Measurements from ENCODE around the gene IQSEC1.

The IQSEC1 gene

GRCh38 chr3:13114811-13115575 lies 41.8 kb upstream of the IQSEC1 start:
- H3K9me3 ChIP-seq (ENCODE audit: control insufficient read depth in 2 of 2, low read length in 2 of 2): no peaks in the 10 kb centered on the region
- peaks cover 4 to 8% of the 10 kb centered on the region in 2 donors for H3K27me3 ChIP-seq (ENCODE audit: control insufficient read depth in 1 of 2, insufficient read depth in 2 of 2, low read length in 2 of 2)
- H3K4me1 ChIP-seq (ENCODE audit: control insufficient read depth, insufficient read depth, low read length): no peaks in the 10 kb centered on the region
- no peaks in the 10 kb centered on the region for H3K36me3 ChIP-seq (ENCODE audit: control insufficient read depth in 2 of 2, insufficient read depth in 2 of 2, low read length in 2 of 2)
- no peak overlapping the region for H3K4me3 ChIP-seq (ENCODE audit: low read length in 2 of 2)
- H3K9ac ChIP-seq (ENCODE audit: low read length in 2 of 2): no peak overlapping the region
- H3K27ac ChIP-seq (ENCODE audit: low read length): no peak overlapping the region

- H3K36me3 ChIP-seq (ENCODE audit: control insufficient read depth in 2 of 2, insufficient read depth in 2 of 2, low read length in 2 of 2): no peaks in the 10 kb centered on the region
- H3K9ac ChIP-seq (ENCODE audit: low read length in 2 of 2): no peak overlapping the region
- peaks cover 4 to 6% of the 10 kb centered on the region in 2 donors for H3K27me3 ChIP-seq (ENCODE audit: control insufficient read depth in 1 of 2, insufficient read depth in 2 of 2, low read length in 2 of 2)
- no peaks in the 10 kb centered on the region for H3K4me1 ChIP-seq (ENCODE audit: control insufficient read depth, insufficient read depth, low read length)
- H3K4me3 ChIP-seq (ENCODE audit: low read length in 2 of 2): no peak overlapping the region
- H3K27ac ChIP-seq (ENCODE audit: low read length): no peak overlapping the region
- H3K9me3 ChIP-seq (ENCODE audit: control insufficient read depth in 2 of 2, low read length in 2 of 2): no peaks in the 10 kb centered on the region
These were observed 40.4 kb upstream of the IQSEC1 start for GRCh38 chr3:13113346-13114330.

- H3K9me3 ChIP-seq (ENCODE audit: control insufficient read depth in 2 of 2, low read length in 2 of 2): no peaks in the 10 kb centered on the region
- no peak overlapping the region for H3K27ac ChIP-seq (ENCODE audit: low read length)
- H3K36me3 ChIP-seq (ENCODE audit: control insufficient read depth in 2 of 2, insufficient read depth in 2 of 2, low read length in 2 of 2): no peaks in the 10 kb centered on the region
- no peaks in the 10 kb centered on the region for H3K4me1 ChIP-seq (ENCODE audit: control insufficient read depth, insufficient read depth, low read length)
- peaks cover 4 to 6% of the 10 kb centered on the region in 2 donors for H3K27me3 ChIP-seq (ENCODE audit: control insufficient read depth in 1 of 2, insufficient read depth in 2 of 2, low read length in 2 of 2)
- H3K9ac ChIP-seq (ENCODE audit: low read length in 2 of 2): no peak overlapping the region
- no peak overlapping the region for H3K4me3 ChIP-seq (ENCODE audit: low read length in 2 of 2)
These were observed 39.5 kb upstream of the IQSEC1 start for GRCh38 chr3:13112521-13113345.

GRCh38 chr3:13111873-13112520 lies 38.8 kb upstream of the IQSEC1 start:
- H3K9me3 ChIP-seq (ENCODE audit: control insufficient read depth in 2 of 2, low read length in 2 of 2): no peaks in the 10 kb centered on the region
- no peak overlapping the region for H3K4me3 ChIP-seq (ENCODE audit: low read length in 2 of 2)
- H3K9ac ChIP-seq (ENCODE audit: low read length in 2 of 2): no peak overlapping the region
- H3K27me3 ChIP-seq (ENCODE audit: control insufficient read depth in 1 of 2, insufficient read depth in 2 of 2, low read length in 2 of 2): peaks cover 4 to 6% of the 10 kb centered on the region in 2 donors
- no peak overlapping the region for H3K27ac ChIP-seq (ENCODE audit: low read length)
- H3K36me3 ChIP-seq (ENCODE audit: control insufficient read depth in 2 of 2, insufficient read depth in 2 of 2, low read length in 2 of 2): no peaks in the 10 kb centered on the region
- H3K4me1 ChIP-seq (ENCODE audit: control insufficient read depth, insufficient read depth, low read length): no peaks in the 10 kb centered on the region

GRCh38 chr3:13111173-13111872 lies 38.1 kb upstream of the IQSEC1 start:
- peaks cover 4 to 6% of the 10 kb centered on the region in 2 donors for H3K27me3 ChIP-seq (ENCODE audit: control insufficient read depth in 1 of 2, insufficient read depth in 2 of 2, low read length in 2 of 2)
- no peaks in the 10 kb centered on the region for H3K36me3 ChIP-seq (ENCODE audit: control insufficient read depth in 2 of 2, insufficient read depth in 2 of 2, low read length in 2 of 2)
- no peak overlapping the region for H3K9ac ChIP-seq (ENCODE audit: low read length in 2 of 2)
- H3K4me3 ChIP-seq (ENCODE audit: low read length in 2 of 2): no peak overlapping the region
- H3K9me3 ChIP-seq (ENCODE audit: control insufficient read depth in 2 of 2, low read length in 2 of 2): no peaks in the 10 kb centered on the region
- no peaks in the 10 kb centered on the region for H3K4me1 ChIP-seq (ENCODE audit: control insufficient read depth, insufficient read depth, low read length)
- H3K27ac ChIP-seq (ENCODE audit: low read length): no peak overlapping the region

GRCh38 chr3:13110678-13111116 lies 37.5 kb upstream of the IQSEC1 start:
- no peaks in the 10 kb centered on the region for H3K36me3 ChIP-seq (ENCODE audit: control insufficient read depth in 2 of 2, insufficient read depth in 2 of 2, low read length in 2 of 2)
- H3K27me3 ChIP-seq (ENCODE audit: control insufficient read depth in 1 of 2, insufficient read depth in 2 of 2, low read length in 2 of 2): peaks cover 4 to 6% of the 10 kb centered on the region in 2 donors
- H3K4me3 ChIP-seq (ENCODE audit: low read length in 2 of 2): no peak overlapping the region
- no peaks in the 10 kb centered on the region for H3K4me1 ChIP-seq (ENCODE audit: control insufficient read depth, insufficient read depth, low read length)
- no peak overlapping the region for H3K27ac ChIP-seq (ENCODE audit: low read length)
- H3K9ac ChIP-seq (ENCODE audit: low read length in 2 of 2): no peak overlapping the region
- no peaks in the 10 kb centered on the region for H3K9me3 ChIP-seq (ENCODE audit: control insufficient read depth in 2 of 2, low read length in 2 of 2)

GRCh38 chr3:13109516-13109915 lies 36.3 kb upstream of the IQSEC1 start:
- no peak overlapping the region for H3K27ac ChIP-seq (ENCODE audit: low read length)
- no peaks in the 10 kb centered on the region for H3K9me3 ChIP-seq (ENCODE audit: control insufficient read depth in 2 of 2, low read length in 2 of 2)
- no peak overlapping the region for H3K4me3 ChIP-seq (ENCODE audit: low read length in 2 of 2)
- no peaks in the 10 kb centered on the region for H3K4me1 ChIP-seq (ENCODE audit: control insufficient read depth, insufficient read depth, low read length)
- no peak overlapping the region for H3K9ac ChIP-seq (ENCODE audit: low read length in 2 of 2)
- H3K36me3 ChIP-seq (ENCODE audit: control insufficient read depth in 2 of 2, insufficient read depth in 2 of 2, low read length in 2 of 2): no peaks in the 10 kb centered on the region
- peaks cover 2 to 6% of the 10 kb centered on the region in 2 donors for H3K27me3 ChIP-seq (ENCODE audit: control insufficient read depth in 1 of 2, insufficient read depth in 2 of 2, low read length in 2 of 2)

- H3K4me3 ChIP-seq (ENCODE audit: low read length in 2 of 2): no peak overlapping the region
- H3K27ac ChIP-seq (ENCODE audit: low read length): no peak overlapping the region
- no peaks in the 10 kb centered on the region for H3K36me3 ChIP-seq (ENCODE audit: control insufficient read depth in 2 of 2, insufficient read depth in 2 of 2, low read length in 2 of 2)
- H3K27me3 ChIP-seq (ENCODE audit: control insufficient read depth in 1 of 2, insufficient read depth in 2 of 2, low read length in 2 of 2): peaks cover 3 to 6% of the 10 kb centered on the region in 2 donors
- H3K4me1 ChIP-seq (ENCODE audit: control insufficient read depth, insufficient read depth, low read length): no peaks in the 10 kb centered on the region
- no peak overlapping the region for H3K9ac ChIP-seq (ENCODE audit: low read length in 2 of 2)
- no peaks in the 10 kb centered on the region for H3K9me3 ChIP-seq (ENCODE audit: control insufficient read depth in 2 of 2, low read length in 2 of 2)
These were observed 35.6 kb upstream of the IQSEC1 start for GRCh38 chr3:13108861-13109260.

- Histone ChIP-seq H3K36me3 (ENCODE audit: control insufficient read depth in 2 of 2, insufficient read depth in 2 of 2, low read length in 2 of 2) (no peaks in the 10 kb centered on the region), H3K27ac (ENCODE audit: low read length) (no peak overlapping the region)
These were observed 34.4 kb upstream of the IQSEC1 start for GRCh38 chr3:13107661-13108060.

More at GRCh38 chr3:13107661-13108060, 34.4 kb upstream of the IQSEC1 start:
- no peak overlapping the region for H3K4me3 ChIP-seq (ENCODE audit: low read length in 2 of 2)
- no peaks in the 10 kb centered on the region for H3K9me3 ChIP-seq (ENCODE audit: control insufficient read depth in 2 of 2, low read length in 2 of 2)
- no peaks in the 10 kb centered on the region for H3K4me1 ChIP-seq (ENCODE audit: control insufficient read depth, insufficient read depth, low read length)
- H3K27me3 ChIP-seq (ENCODE audit: control insufficient read depth in 1 of 2, insufficient read depth in 2 of 2, low read length in 2 of 2): peaks cover 3 to 6% of the 10 kb centered on the region in 2 donors
- H3K9ac ChIP-seq (ENCODE audit: low read length in 2 of 2): no peak overlapping the region
